Measurements from ENCODE around the gene HAT1.

The HAT1 gene

DNA sequence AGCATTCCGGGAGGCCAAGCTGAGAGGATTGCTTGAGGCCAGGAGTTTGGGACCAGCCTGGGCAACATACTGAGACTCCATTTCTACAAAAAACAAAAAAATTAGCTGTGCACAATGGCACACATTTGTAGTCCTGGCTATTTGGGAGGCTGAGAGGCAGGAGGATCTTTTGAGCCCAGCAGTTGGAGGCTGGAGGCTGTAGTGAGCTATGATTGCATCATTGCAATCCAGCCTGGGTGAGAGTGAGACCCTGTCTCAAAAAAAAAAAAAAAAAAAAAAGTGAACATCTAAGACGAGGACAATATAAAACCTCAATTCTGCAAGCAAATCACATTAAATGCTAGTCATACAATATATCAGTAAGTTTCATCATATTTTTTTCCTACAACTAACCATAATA lies 2.8 kb upstream of the HAT1 start:
- no peak for DNase-seq (ENCODE audit: low spot score)

DNA sequence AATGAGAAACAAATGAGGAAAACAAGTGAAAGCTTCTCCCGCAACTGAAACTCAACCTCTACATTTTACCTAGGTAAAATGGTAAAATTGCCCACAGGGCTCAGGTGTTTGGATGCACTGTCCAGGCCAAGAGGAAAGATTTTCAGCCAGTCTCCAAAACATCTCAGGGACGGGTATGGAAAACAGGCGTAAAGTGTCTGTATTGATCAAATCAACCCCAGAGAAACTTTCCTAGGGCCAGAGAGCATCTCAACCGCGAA lies 361 bp upstream of the HAT1 start:
- DNase-seq (ENCODE audit: low spot score), result no peak

DNA sequence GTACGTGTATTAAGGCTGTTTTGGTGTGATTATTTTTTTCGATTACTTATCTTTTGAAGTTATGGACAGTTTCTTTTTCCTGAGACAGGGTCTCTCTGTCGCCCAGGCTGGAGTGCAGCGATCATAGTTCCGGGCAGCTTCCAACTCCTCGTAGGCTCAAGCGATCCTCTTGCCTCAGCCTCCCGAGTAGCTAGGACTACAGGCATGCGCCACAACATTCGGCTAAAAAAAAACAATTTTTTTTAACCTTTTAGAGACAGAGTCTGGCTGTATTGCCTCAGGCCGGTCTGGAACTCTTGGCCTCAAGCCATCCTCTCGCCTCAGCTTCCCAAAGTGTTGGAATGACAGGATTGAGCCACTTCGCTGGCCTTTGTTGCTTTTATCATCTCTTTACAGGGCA lies 945 bp downstream of the HAT1 start:
- no peak for DNase-seq (ENCODE audit: low spot score)

DNA sequence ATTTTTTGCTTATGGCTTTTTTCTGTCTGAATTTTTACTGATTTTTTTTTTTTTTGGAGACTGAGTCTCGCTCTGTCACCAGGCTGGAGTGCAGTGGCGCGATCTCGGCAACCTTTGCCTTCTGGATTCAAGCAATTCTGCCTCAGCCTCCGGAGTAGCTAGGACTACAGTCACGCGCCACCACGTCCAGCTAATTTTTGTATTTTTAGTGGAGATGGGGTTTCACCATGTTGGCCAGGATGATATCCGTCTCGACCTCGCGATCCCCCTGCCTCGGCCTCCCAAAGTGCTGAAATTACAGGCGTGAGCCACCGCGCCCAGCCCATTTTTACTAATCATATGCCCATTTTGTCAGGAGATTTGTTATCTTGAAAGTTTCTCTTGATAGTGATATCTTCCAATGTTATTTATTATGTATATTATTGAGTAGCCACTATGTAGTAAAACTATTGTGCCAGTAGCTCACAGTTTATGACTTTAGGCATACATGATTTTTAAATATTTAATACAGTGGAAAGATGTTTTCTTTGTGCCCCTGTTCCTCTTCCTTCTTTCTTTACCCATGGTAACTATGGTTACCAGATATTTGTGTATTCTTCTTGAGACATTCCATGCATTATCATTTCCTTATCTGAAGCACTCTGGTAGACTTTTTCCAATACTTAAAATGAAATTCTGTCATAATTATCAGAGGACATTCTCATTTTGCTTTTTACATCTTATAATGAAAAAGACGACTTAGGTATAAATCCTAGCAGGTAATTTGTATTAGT lies 2.1 kb downstream of the HAT1 start:
- no peak for DNase-seq (ENCODE audit: low spot score)

DNA sequence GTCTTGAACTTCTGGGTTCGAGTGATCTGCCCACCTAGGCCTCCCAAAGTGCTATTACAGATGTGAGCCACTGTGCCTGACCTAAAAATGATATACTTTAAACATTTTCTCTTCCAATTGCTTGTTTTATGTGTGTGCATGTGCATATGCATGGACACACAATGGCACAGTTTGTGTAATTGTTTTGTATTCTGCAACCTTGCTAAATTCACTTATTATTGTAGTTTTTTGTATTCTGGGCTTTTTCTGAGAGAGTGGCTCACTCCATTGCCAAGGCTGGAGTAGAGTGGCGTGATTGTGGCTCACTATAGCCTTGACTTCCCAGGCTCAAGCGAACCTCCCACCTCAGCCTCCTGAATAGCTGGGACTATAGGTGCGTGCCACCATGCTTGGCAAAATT lies 8.1 kb downstream of the HAT1 start:
- no peak for DNase-seq (ENCODE audit: low spot score)

DNA sequence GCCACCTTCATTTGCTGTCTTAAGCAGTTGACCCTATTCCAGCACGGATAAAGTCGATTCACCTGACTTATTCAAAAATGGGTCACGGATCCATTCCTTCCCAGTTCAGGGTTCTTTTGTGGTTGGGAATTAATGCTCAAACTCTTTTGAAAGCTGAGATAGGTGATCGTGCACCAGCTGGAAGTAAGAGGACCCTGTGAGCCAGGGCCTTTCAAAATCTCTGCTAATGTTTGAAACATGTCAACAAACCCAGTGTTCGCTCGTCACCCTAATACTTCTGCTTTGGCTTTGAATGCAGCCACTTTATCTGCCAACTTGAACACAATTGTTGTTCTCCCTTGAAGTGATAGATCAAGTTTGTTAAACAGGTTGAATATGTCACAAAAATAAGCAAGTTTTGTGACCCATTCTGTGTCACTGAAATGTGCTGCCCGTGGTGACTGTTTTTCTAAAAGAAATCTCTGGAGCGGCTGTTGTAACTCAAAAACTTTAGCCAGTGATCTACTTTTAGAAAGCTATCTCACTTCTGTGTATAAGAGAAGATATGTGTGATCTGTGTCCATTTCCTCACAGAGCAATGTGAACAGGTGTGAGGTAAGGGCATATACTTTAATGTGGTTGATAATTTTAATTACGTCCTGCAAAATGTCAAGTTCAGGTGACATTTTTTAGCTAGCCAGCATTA lies 16.9 kb downstream of the HAT1 start:
- no peak for DNase-seq (ENCODE audit: low spot score)

DNA sequence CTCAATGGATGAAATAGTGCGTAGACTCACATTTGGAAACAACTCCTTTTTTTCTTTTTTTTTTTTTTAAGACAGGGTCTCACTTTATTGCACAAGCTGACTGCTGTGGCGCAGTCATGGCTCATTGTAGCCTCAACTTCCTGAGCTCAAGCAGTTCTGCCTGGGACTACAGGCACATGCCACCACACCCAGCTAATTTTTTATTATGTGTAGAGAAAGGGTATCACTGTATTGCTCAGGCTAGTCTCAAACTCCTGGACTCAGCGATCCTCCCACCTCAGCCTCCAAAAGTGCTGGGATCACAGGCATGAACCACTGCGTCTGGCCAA lies 17.4 kb downstream of the HAT1 start:
- no peak for DNase-seq (ENCODE audit: low spot score)

DNA sequence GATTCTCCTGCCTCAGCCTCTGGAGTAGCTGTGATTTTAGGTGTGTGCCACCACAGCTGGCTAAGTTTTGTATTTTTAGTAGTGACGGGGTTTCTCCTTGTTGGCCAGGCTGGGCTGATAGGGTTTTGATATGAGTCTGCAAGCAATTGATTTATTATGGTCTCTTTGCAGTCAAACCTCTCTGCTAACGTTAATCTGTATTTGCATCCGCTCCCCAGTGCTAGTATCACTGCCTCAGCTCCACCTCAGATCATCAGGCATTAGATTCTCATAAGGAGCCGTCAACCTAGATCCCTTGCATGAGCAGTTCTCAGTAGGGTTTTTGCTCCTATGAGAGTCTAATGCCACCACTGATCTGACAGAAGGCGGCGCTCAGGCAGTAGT lies 19.0 kb downstream of the HAT1 start:
- DNase-seq (ENCODE audit: low spot score), result no peak

DNA sequence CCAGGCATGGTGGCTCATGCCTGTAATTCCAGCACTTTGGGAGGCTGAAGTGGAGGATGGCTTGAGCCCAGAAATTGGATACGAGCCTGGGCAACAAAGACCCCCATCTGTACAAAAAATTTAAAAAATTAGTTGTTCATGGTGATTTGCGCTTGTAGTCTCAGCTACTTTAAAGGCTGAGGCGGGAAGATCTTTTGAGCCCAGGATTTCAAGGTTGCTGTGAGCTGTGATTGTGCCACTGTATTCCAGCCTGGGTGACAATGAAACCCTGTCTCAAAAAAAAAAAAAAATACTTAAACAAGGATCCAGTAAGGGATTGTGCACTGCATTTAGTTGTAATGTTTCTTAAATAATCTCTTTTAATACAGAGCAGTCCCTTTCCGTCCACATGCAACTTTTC lies 21.6 kb downstream of the HAT1 start:
- DNase-seq (ENCODE audit: low spot score), result no peak

DNA sequence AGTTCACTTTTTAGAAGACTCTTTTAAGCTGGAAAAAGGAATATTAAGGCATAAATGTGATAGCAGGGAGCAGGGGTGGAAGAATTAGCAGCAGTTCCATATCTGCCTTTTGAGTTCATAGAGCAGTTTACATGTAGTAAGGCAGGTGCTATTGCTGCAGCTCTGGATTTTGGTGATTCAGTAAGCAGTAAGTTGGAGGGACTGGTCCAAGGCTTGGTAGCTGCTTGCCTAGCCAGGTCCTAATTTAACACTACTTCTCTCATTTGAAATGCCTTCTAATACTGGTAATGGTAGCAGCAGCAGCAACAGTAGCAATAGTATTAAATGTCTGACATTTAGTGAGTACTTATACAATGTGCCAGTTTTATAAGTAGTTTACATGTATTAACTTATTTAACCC lies 30.0 kb downstream of the HAT1 start:
- DNase-seq (ENCODE audit: low spot score), result no peak

DNA sequence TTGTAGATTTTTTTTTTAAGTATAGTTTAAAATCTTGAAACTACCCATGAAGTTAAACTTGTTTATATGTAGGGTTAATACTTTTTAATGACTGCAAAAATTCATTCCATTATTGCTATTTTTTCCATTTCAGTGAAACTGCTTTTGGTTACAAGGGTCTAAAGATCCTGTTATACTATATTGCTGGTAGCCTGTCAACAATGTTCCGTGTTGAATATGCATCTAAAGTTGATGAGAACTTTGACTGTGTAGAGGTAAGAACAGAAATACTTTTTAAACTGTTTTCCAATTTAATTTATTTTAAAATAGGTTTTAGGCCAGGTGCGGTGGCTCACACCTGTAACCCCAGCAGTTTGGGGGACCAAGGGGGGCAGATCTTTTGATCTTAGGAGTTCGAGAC lies 30.5 kb downstream of the HAT1 start:
- no peak for DNase-seq (ENCODE audit: low spot score)

DNA sequence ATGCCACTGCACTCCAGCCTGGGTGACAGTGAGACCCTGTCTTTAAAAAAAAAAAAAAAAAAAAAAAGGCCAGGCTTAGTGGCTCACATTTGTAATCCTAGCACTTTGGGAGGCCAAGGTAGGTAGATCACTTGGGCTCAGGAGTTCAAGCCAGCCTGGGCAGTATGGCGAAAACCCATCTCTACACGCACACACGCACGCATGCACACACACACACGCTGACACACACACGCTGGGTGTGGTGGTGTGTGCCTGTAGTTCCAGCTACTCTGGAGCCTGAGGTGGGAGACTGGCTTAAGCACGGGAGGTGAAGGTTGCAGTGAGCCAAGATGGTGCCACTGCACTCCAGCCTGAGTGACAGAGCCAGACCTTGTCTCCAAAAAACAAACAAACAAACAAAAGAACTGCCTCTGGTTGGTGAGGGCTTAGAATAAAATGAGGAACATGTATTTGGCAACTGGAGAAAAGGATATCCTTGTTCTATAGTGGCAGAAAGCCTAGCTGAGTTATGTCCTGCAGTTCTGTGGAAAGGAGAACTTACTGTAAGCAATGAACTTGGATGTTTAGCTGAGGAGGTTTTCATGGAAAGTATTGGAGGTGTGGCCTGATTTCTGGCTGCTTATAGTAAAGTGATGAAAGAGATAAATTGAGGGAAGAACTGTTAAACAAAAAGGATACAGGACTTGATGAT lies 34.0 kb downstream of the HAT1 start:
- DNase-seq (ENCODE audit: low spot score), result no peak

DNA sequence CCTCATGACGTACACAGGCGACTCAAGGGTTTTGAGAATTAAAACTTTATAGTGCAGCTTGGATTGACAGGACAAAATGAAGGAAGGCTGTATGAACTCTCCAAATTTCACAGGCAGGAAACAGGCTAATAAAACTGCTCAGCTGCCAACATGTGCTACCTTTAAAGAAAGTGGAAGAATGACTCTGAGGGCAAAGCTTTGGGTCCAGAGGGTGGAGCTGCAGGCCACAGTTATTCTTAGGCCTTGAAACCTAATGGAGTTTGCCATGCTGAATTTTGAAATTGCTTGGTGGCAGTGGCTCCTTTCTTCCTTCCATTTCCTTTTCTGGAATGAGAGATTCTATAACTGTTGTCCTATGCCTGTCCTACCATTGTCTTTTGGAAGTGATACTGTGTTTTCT lies 34.8 kb downstream of the HAT1 start:
- no peak for DNase-seq (ENCODE audit: low spot score)

DNA sequence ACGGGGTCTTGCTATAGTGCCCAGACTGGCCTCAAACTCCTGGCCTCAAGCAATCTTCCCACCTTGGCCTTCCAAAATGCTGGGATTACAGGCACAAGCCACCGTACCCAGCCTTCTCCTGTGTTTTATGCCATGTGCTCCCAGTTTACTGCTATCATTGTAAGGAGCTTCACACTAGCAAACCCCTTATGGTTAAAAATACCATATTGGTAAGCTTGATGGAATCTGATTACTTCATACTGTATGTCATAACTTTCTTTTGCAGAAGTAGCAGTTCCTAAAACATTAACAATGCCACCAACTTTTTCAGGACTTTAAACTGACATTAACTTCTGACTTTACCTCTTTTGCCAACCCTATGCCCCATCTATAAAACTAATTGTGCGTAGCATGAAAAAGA lies 36.2 kb downstream of the HAT1 start:
- no peak for DNase-seq (ENCODE audit: low spot score)

DNA sequence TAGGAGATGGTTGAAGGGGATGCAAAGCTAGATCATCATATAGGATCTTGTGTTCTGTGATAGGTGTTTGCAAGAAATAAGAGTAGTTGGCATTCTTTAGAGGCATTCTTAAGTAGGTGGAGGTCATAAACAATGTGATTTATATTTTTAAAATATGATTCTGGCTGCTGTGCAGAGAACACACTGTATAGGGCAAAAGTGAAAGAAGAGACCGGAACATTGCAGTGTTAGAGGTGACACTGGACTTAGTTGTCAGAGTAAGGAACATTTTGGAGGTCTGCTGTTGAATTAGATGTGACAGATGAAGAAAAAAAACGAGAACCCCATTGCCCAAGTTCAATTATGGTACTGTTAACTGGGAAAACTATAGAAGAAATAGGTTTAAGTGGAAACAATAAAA lies 37.7 kb downstream of the HAT1 start:
- DNase-seq (ENCODE audit: low spot score), result no peak

DNA sequence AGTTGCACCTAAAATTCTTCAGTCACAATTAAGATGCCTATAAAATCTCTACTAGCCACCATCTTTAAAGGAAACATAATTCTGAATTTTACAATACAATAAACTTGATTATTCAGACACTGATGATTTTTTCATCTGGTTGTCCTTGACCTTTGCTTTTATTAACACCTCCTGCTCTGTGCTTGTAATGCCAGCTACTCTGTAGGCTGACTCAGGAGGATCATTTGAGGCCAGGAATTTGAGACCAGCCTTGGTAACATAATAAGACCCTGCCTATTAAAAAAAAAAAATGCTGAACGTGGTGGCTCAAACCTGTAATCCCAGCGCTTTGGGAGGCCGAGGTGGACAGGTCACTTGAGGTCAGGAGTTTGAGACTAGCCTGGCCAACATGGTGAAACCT lies 38.3 kb downstream of the HAT1 start:
- no peak for DNase-seq (ENCODE audit: low spot score)

DNA sequence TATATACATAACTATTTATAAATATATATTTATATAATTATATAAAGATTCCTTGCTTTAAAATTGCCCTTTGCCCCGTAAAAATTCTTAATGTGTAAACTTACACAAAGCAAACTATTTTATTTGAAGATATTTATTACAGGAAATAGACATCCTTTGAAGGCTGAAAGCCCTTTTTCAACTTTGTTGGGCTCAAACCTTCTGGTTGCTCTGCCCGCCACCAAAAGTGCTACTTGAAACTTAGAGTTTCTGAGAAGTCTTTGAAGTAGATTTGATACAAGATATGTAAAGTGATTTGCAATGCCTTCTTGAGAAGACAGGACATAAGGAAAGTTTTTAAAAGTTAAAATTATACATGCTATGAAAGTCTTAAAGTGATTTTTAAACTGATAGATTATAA lies 40.9 kb downstream of the HAT1 start:
- DNase-seq (ENCODE audit: low spot score), result peak; percentile 15

DNA sequence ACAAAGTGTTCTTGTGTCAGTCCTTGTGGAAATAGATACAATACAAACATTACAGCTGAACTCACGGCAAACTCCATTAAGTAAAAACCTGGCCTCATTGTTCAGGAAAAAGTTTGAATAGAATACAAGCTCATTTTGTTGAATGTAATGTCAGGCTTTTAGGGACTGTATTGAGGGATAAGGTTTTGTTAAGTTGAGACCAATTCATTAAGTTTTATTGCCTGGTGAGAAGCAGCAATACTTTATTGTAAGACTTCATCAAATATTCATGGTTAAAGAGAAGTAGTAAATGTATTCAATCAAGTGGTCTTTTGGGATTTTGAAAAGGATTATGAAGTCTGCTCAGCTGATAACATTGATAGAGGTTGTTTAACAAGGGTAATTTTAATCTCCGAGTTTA lies 42.0 kb downstream of the HAT1 start:
- no peak for DNase-seq (ENCODE audit: low spot score)

DNA sequence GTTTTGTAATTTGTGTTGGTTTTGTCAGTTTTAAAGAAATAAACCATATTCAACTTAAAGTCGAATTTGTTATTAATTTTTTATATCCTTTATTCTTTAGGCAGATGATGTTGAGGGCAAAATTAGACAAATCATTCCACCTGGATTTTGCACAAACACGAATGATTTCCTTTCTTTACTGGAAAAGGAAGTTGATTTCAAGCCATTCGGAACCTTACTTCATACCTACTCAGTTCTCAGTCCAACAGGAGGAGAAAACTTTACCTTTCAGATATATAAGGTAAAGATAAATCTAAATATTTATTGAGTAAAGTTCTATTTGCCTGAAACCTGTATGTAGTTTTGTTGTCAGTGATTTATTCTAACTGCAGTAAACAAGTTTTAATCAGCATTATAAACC lies 43.0 kb downstream of the HAT1 start:
- no peak for DNase-seq (ENCODE audit: low spot score)

DNA sequence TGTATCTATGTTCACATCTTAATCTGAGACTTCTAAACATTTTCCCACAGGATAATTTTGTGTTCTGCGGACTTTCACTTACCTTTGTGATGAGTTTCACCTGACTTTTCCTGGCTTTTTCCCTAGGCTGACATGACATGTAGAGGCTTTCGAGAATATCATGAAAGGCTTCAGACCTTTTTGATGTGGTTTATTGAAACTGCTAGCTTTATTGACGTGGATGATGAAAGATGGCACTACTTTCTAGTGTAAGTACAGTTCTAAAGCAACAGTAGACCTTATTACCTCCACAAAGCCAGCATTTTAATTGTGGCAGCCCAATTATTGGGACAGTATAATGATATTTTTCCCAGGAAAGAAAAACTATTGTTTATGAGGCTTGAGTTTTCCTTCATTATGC lies 43.4 kb downstream of the HAT1 start:
- DNase-seq (ENCODE audit: low spot score), result no peak

DNA sequence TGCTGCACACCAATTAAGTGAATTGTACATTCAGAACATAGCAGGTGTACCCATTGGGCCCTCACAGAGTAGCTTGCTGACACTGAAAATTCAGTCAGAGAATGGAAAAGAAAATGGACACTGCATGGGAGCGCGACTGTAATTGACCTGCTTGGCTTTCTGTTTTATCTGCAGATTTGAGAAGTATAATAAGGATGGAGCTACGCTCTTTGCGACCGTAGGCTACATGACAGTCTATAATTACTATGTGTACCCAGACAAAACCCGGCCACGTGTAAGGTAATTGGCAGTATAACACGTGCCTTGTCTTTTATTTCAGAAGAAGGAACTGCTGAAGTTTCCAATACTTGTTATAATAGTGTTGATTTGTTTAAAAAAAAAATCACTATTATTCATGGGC lies 44.0 kb downstream of the HAT1 start:
- DNase-seq (ENCODE audit: low spot score), result no peak

DNA sequence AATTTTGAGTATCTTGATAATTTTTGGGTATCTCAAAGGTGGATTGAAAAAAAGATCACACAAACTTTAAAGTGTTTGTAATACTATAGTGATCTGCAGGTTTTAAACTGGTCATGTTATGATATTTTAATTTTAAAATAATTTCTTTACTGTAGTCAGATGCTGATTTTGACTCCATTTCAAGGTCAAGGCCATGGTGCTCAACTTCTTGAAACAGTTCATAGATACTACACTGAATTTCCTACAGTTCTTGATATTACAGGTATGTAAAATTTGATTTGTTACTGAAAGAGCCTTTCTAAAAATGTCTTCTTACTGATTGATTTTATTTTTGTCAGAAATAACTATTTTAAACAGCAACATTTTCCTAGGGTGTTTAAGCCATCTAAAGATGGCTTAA lies 44.4 kb downstream of the HAT1 start:
- DNase-seq (ENCODE audit: low spot score), result no peak

DNA sequence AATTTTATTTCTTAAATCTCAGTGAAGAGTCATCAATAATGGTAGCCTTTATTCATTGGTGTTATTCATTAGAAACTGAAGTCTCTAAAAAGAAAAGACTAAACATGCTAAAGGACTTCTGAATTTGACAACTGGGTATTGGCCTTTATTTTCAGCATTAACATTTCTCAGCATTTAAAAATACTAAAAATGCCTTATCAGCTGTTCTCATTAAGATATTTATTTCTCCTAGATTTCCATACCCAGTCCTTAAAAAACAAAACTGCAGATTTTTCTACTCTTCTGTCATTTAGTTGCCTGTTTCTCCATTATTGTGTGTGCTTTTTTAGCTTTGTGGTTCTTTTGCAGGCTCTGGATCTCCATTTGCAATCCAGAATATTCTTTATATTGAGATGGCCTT lies 46.2 kb downstream of the HAT1 start:
- DNase-seq (ENCODE audit: low spot score), result no peak
